ENCODE data around the gene JPH2.

GRCh38 chr20:44123251-44123650 lies 63.7 kb downstream of the JPH2 start:
- no peak for TF ChIP-seq CTCF (IDR thresholded peaks at IDR 0.05)
- no peak for TF ChIP-seq ZFX (IDR thresholded peaks at IDR 0.05; ENCODE audit: borderline replicate concordance)

All from 22Rv1 (cell line).